Chondrocyte (in vitro differentiated cells): Measurements from ENCODE around the gene CD44. TPM values are rescaled to one million over a fixed set of nuclear protein-coding genes. Genes with fewer than 3 reads are reported as not detected.

Source experiments
- DNase-seq: peaks from one replicate; pipeline ENCODE4 v3.0.0; 2021; ENCODE audit warnings: mixed read lengths, low spot score
- H3K27ac Mint-ChIP-seq: one replicate; pipeline ENCODE4 v1.8.0; 2021; ENCODE audit warnings: mild to moderate bottlenecking, moderate library complexity, mixed read lengths; ENCODE audit not compliant: unreplicated experiment
- H3K27me3 Mint-ChIP-seq: 2 replicates; pipeline ENCODE4 v1.8.0; 2021; ENCODE audit warnings: low read depth, mixed read lengths
- H3K36me3 Mint-ChIP-seq: 2 replicates; pipeline ENCODE4 v1.8.0; 2021; ENCODE audit warnings: low read depth, mixed read lengths
- H3K4me1 Mint-ChIP-seq: 2 replicates; pipeline ENCODE4 v1.8.0; 2021; ENCODE audit warnings: low read depth, mild to moderate bottlenecking, mixed read lengths
- H3K4me3 Mint-ChIP-seq: one replicate; pipeline ENCODE4 v1.8.0; 2021; ENCODE audit warnings: mild to moderate bottlenecking, moderate library complexity, mixed read lengths; ENCODE audit not compliant: unreplicated experiment
- H3K9me3 Mint-ChIP-seq: 2 replicates; pipeline ENCODE4 v1.8.0; 2021; ENCODE audit warnings: low read depth, mixed read lengths
- CTCF ChIP-seq: fragments of 200-600 bp; sonication (generic); IDR thresholded peaks from 2 replicates; pipeline ENCODE4 v1.5.0; 2021; ENCODE audit warnings: antibody characterized with exemption, mild to moderate bottlenecking, moderate library complexity
- total RNA-seq: library from RNA; stranded (reverse); gene quantifications from 3 replicates; pipeline ENCODE4 v1.2.1, GENCODE V29; 2021

CD44 gene
- total RNA-seq, 1 donor from 2014 or later = 179 TPM

DNA sequence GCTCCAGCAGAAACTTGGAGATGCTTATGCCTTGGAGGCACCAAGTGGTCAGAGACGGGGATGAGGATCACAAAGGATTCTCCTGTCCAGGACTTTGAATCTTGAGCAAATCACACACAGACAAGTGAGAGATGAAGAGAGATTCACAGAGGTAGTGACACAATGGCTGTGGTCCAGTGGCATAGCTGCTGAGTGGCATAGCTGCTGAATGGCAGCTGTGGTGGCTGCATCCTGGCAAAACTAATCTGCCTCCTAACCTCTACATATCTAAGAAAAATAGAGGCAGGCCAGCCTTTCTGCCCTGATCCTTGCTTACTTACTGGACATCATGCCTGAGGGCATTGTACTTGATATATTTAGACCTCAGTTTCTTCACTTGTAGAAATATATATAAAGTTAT is 102.6 kb downstream of the CD44 start:
- H3K27me3 Mint-ChIP-seq = no peaks in the 10 kb centered on the region
- no peak for DNase-seq
- peaks cover 27% of the 10 kb centered on the region for H3K4me1 Mint-ChIP-seq
- H3K36me3 Mint-ChIP-seq = no peaks in the 10 kb centered on the region
- no peak overlapping the region for H3K4me3 Mint-ChIP-seq
- no peak overlapping the region for H3K27ac Mint-ChIP-seq
- no peaks in the 10 kb centered on the region for H3K9me3 Mint-ChIP-seq
- no peak for TF ChIP-seq CTCF

DNA sequence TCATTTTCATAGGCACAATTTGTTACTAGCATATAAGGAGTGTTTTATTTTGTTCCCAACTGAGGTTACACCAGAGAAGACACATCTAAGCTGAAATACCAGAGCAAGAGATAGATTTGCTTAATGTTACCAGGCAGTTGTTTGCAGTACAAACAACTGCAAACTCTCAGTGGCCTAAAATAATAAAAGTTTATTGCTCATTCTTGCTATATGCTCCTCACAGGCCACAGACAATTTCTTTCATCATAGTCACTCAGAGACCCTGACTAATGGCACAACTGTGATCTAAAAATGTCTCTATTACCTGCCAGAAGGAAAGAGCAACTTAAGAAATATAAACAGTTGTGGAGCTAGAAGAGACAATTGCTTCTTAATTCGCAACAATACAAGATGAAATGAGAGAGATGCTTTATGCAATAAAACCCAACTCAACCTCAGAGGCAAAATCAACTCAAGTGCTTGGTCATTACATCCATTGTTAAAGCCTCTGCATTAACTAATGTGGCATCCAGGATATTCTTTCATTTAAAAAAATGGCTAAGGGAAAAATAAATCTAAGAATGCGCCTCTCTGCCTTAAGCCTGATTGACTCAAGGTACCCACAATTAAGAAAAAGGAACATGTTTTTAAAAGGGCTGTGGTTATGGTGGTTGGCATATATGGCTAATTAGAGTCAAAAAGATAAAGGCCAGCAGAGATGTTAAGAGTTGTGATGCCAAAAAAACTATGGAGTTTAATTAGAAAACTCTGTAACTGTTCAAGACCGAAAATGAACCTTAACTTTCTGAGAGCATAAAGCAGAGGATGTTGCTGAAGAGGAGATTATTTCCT is 103.7 kb downstream of the CD44 start:
- no peak overlapping the region for H3K27ac Mint-ChIP-seq
- H3K36me3 Mint-ChIP-seq = no peaks in the 10 kb centered on the region
- no peak overlapping the region for H3K4me3 Mint-ChIP-seq
- no peak for DNase-seq
- H3K27me3 Mint-ChIP-seq = no peaks in the 10 kb centered on the region
- H3K9me3 Mint-ChIP-seq = no peaks in the 10 kb centered on the region
- H3K4me1 Mint-ChIP-seq = peaks cover 25% of the 10 kb centered on the region
- no peak for TF ChIP-seq CTCF

DNA sequence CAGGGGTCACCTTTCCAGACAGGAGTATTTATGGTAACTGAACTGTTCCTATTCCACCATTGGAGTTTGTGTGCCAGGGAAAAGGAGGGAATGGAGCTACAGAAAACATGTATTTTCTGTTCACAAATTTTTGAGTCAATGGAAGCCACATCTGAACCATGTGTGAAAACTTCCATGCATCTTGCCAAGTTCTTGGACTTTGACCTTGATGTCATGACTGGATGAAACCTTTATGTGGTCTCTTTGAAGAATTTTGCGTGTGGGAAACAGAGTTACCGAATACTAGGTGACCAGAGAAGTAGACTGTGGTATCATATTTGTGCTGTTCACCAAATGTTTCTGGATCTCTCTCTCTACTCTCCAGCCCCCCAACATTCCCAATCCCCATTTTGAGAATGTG is 104.8 kb downstream of the CD44 start:
- H3K27ac Mint-ChIP-seq = no peak overlapping the region
- H3K4me3 Mint-ChIP-seq = no peak overlapping the region
- H3K27me3 Mint-ChIP-seq = no peaks in the 10 kb centered on the region

DNA sequence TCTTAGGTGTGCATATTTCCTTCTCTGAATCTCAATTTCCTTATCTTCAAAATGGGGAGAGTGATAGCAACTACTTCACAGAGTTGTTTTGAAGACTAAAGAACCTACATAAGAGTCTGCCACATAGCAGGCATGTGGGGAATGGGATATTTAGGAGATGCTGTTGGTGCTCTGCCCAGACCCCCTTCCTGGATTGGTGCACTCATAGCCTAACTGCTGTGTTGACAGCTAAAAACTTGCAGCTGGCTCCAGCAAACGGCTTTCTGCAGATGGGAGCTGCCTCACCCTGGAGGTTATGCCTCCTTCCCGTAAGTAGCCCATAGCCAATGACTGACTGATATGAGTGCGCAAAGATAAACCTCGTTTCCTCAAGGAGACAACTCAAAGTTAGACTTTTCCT is 106.1 kb downstream of the CD44 start:
- no peak overlapping the region for H3K4me3 Mint-ChIP-seq
- no peak for DNase-seq
- TF ChIP-seq CTCF = no peak
- H3K27me3 Mint-ChIP-seq = no peaks in the 10 kb centered on the region
- no peaks in the 10 kb centered on the region for H3K9me3 Mint-ChIP-seq
- H3K36me3 Mint-ChIP-seq = no peaks in the 10 kb centered on the region
- H3K4me1 Mint-ChIP-seq = peaks cover 15% of the 10 kb centered on the region
- H3K27ac Mint-ChIP-seq = no peak overlapping the region

More for the DNA sequence above, 104.8 kb downstream of the CD44 start:
- DNase-seq = no peak
- TF ChIP-seq CTCF = no peak
- peaks cover 19% of the 10 kb centered on the region for H3K4me1 Mint-ChIP-seq
- H3K9me3 Mint-ChIP-seq = no peaks in the 10 kb centered on the region
- no peaks in the 10 kb centered on the region for H3K36me3 Mint-ChIP-seq

DNA sequence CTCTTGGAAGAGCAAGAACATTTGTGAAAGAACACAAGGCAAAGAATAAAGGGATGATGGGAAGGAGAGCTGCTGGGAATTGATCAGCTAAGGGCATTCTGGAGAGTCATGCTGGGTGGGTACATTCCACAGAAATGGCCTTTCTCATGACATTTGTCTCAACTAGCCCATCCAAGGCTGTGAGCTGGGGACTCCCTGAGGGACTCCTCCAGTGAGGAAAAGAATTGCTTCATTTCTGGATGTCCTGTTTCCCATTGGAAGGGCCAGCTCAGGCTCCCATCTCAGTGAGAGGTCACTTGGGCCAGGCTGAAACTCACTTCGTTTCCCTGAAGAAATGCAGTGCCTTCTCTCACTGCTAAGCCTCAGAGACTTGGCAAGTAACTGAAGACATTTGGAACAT is 106.8 kb downstream of the CD44 start:
- H3K27me3 Mint-ChIP-seq = no peaks in the 10 kb centered on the region
- DNase-seq = no peak
- peaks cover 15% of the 10 kb centered on the region for H3K4me1 Mint-ChIP-seq
- no peak overlapping the region for H3K27ac Mint-ChIP-seq
- no peak overlapping the region for H3K4me3 Mint-ChIP-seq
- TF ChIP-seq CTCF = no peak
- H3K9me3 Mint-ChIP-seq = no peaks in the 10 kb centered on the region
- no peaks in the 10 kb centered on the region for H3K36me3 Mint-ChIP-seq
